Ovary (tissue), 3 donors: Measurements from ENCODE around the gene RAP1GAP.

Experiments used
- CTCF ChIP-seq, 3 donors: fragments of 450-650 bp in 2 of 3; fragments of 200-600 bp in 1 of 3; IDR thresholded peaks; one replicate each; pipeline versions ENCODE4 v1.5.1 to v1.8.0; 2016 to 2022; ENCODE audit warnings: antibody characterized with exemption in 3 of 3, mild to moderate bottlenecking in 1 of 3
- POLR2A ChIP-seq: fragments of 450-650 bp; IDR thresholded peaks from one replicate; pipeline ENCODE4 v1.6.1; 2017; ENCODE audit warnings: antibody characterized with exemption, mild to moderate bottlenecking, moderate library complexity
- donor health status: DM: no; HTN: no; CAD: no.

GRCh38 chr1:21553116-21553926 is 115.8 kb downstream of the RAP1GAP start:
- TF ChIP-seq POLR2A (no peak), CTCF (IDR thresholded peaks at IDR 0.05) (no peak)
